Measurements from ENCODE around the gene NTN1.
"Not testable (repeated sequence)": the region's sequence is repeated elsewhere in the genome, so short reads cannot be mapped to it uniquely, and the experiment has no call there.

Gene NTN1

DNA sequence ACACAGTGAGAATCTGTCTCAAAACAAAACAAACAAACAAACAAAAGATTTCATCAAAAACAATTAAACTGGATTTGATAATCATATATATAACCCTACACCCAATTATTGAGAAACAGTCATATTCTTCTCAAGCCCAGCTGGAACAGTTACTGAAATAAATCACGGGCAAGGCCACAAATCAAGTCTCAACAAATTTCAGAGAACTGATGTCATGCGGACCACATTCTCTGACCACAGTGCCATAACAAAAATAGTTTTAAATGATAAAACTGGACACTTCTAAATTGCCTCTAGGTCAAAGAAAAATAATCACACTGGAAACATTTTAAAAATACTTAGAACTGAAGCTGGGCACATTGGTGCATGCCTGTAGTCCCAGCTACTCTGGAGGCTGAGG, 39.9 kb upstream of the NTN1 start:
- no peak for TF ChIP-seq EZH2phosphoT487 (IDR thresholded peaks at IDR 0.05; ENCODE audit: low read depth)
- TF ChIP-seq, protein P1, sequence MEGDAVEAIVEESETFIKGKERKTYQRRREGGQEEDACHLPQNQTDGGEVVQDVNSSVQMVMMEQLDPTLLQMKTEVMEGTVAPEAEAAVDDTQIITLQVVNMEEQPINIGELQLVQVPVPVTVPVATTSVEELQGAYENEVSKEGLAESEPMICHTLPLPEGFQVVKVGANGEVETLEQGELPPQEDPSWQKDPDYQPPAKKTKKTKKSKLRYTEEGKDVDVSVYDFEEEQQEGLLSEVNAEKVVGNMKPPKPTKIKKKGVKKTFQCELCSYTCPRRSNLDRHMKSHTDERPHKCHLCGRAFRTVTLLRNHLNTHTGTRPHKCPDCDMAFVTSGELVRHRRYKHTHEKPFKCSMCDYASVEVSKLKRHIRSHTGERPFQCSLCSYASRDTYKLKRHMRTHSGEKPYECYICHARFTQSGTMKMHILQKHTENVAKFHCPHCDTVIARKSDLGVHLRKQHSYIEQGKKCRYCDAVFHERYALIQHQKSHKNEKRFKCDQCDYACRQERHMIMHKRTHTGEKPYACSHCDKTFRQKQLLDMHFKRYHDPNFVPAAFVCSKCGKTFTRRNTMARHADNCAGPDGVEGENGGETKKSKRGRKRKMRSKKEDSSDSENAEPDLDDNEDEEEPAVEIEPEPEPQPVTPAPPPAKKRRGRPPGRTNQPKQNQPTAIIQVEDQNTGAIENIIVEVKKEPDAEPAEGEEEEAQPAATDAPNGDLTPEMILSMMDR (IDR thresholded peaks at IDR 0.05; ENCODE audit: low read depth, low read length) = no peak
- Histone ChIP-seq H2AFZ (ENCODE audit: low read depth, low read length) (no peak overlapping the region), H3K27me3 (ENCODE audit: low read depth, low read length) (no peaks in the 10 kb centered on the region), H3K36me3 (replicated peaks; ENCODE audit: low read depth, low read length) (no peaks in the 10 kb centered on the region), H3K4me2 (ENCODE audit: low read length) (no peak overlapping the region), H3K79me2 (ENCODE audit: low read length) (no peaks in the 10 kb centered on the region), H3K9ac (ENCODE audit: low read length) (no peak overlapping the region), H3K4me3 (ENCODE audit: low read length) (no peak overlapping the region), H3K27ac (ENCODE audit: low read length) (no peak overlapping the region), H3K4me1 (ENCODE audit: low read length) (peaks cover 29% of the 10 kb centered on the region), H4K20me1 (ENCODE audit: insufficient read depth, low read length) (no peaks in the 10 kb centered on the region), H3K9me3 (ENCODE audit: insufficient read depth, low read length) (no peaks in the 10 kb centered on the region)

DNA sequence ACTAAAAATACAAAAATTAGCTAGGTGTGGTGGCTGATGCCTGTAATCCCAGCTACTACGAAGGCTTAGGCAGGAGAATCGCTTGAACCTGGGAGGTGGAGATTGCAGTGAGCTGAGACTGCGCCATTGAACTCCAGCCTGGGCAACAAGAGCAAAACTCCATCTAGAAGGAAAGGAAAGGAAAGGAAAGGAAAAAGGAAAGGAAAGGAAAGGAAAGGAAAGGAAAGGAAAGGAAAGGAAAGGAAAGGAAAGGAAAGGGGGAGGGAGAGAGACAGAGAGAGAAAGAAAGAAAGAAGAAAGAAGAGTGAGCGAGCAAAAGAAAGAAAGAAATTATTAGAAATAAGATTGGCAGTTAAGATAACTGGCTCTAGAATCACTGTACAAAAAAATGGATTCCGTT, 37.1 kb upstream of the NTN1 start:
- not testable (repeated sequence) for H3K9me3 ChIP-seq (ENCODE audit: insufficient read depth, low read length); H2AFZ ChIP-seq (ENCODE audit: low read depth, low read length); H3K27me3 ChIP-seq (ENCODE audit: low read depth, low read length); H4K20me1 ChIP-seq (ENCODE audit: insufficient read depth, low read length); H3K9ac ChIP-seq (ENCODE audit: low read length); H3K79me2 ChIP-seq (ENCODE audit: low read length); H3K4me3 ChIP-seq (ENCODE audit: low read length); H3K4me2 ChIP-seq (ENCODE audit: low read length); H3K36me3 ChIP-seq (replicated peaks; ENCODE audit: low read depth, low read length); H3K27ac ChIP-seq (ENCODE audit: low read length)
- H3K4me1 ChIP-seq (ENCODE audit: low read length) = peaks cover 29% of the 10 kb centered on the region

DNA sequence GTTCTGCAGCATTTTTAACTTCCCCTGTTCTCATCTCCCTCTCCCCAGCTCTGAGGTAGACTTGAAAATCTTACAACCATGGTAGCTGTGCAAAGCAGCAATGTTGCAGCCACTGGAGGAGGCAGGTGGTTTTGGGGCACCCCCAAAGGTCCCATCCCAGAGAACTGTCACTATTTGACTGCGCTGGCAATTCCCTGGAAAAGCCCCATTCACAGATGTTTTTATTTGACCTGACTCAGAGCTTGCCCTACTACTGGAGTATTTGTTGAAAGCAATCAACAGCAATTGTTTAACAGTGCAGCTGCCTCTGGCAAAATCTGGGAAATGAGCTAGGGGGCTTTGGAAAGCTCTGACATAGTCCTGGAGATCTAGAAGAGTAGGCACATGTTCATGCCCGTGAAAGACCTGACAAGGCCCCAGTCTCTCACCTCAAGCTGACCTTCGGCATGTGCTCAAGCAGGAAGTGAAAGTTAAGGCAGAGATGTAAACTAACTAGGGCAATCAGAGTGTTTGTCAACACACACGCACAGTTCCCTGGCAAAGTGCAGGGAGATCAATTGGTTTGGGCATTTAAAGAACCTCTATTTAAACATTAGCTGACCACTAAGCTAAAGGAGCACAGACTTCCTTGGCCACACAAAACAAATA, 36.1 kb upstream of the NTN1 start:
- Histone ChIP-seq H4K20me1 (ENCODE audit: insufficient read depth, low read length) (no peaks in the 10 kb centered on the region), H3K27ac (ENCODE audit: low read length) (peak overlapping the region; percentile 48), H2AFZ (ENCODE audit: low read depth, low read length) (peak overlapping the region; percentile 73), H3K4me1 (ENCODE audit: low read length) (peaks cover 29% of the 10 kb centered on the region), H3K36me3 (replicated peaks; ENCODE audit: low read depth, low read length) (peaks cover 5% of the 10 kb centered on the region), H3K9ac (ENCODE audit: low read length) (no peak overlapping the region), H3K27me3 (ENCODE audit: low read depth, low read length) (no peaks in the 10 kb centered on the region), H3K4me2 (ENCODE audit: low read length) (peak overlapping the region; percentile 38), H3K79me2 (ENCODE audit: low read length) (no peaks in the 10 kb centered on the region), H3K9me3 (ENCODE audit: insufficient read depth, low read length) (no peaks in the 10 kb centered on the region; the same call in 1 of the 2 replicates), H3K4me3 (ENCODE audit: low read length) (no peak overlapping the region)
- TF ChIP-seq EZH2phosphoT487 (IDR thresholded peaks at IDR 0.05; ENCODE audit: low read depth) = no peak
- TF ChIP-seq, protein P1 (IDR thresholded peaks at IDR 0.05; ENCODE audit: low read depth, low read length) = no peak

DNA sequence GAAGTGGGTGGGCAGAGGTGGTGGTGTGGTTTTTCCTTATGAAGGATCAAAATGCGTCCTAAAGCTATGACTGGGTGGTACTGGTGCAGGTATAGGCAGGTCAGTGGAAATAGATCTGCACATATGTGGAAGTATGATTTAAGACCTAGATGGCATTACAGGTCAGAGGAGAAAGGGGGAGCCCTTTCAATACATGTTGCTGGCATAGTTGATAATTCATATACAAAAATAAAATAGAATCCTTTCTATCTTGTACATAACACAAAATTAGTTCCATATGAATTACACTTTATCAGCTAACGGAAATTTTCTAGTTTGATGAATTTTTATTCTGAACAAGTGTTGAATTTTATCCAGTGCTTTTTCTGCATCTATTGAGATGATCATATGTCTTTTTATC, 35.0 kb upstream of the NTN1 start:
- Histone ChIP-seq H3K4me1 (ENCODE audit: low read length) (peaks cover 29% of the 10 kb centered on the region), H3K9me3 (ENCODE audit: insufficient read depth, low read length) (no peaks in the 10 kb centered on the region; the same call in 1 of the 2 replicates), H4K20me1 (ENCODE audit: insufficient read depth, low read length) (no peaks in the 10 kb centered on the region), H2AFZ (ENCODE audit: low read depth, low read length) (no peak overlapping the region), H3K27me3 (ENCODE audit: low read depth, low read length) (no peaks in the 10 kb centered on the region), H3K27ac (ENCODE audit: low read length) (0 out of 2 replicates have a peak overlapping the region, but pooled peaks have one; percentile 48), H3K4me2 (ENCODE audit: low read length) (no peak overlapping the region), H3K79me2 (ENCODE audit: low read length) (no peaks in the 10 kb centered on the region), H3K36me3 (replicated peaks; ENCODE audit: low read depth, low read length) (peaks cover 5% of the 10 kb centered on the region), H3K4me3 (ENCODE audit: low read length) (no peak overlapping the region), H3K9ac (ENCODE audit: low read length) (no peak overlapping the region)
- no peak for TF ChIP-seq EZH2phosphoT487 (IDR thresholded peaks at IDR 0.05; ENCODE audit: low read depth)
- TF ChIP-seq, protein P1 (IDR thresholded peaks at IDR 0.05; ENCODE audit: low read depth, low read length) = peak; percentile 35

DNA sequence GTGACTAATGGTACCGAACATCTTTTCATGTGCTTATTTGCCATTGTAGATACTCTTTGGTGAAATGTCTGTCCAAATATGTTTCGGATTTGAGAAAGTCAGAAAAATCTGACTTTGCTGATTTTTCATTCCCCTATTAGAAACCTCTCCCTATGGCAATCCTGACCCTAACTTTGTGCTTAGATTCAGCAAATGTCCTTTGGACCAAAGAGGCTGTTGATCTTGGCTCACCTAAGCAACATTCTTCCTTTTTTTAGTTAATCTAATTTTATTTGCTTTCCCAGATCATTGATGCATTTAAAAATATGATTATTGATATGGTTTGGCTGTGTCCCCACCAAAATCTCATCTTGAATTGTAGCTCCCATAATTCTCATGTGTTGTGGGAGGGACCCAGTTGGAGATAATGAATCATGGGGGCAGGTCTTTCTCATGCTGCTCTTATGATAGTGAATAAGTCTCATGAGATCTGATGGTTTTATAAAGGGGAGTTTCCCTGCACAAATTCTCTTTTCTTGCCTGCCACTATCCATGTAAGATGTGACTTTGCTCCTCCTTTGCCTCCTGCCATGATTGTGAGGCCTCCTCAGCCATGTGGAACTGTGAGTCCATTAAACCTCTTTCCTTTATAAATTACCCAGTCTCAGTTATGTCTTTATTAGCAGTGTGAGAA, 32.9 kb upstream of the NTN1 start:
- not testable (repeated sequence) for H3K9ac ChIP-seq (ENCODE audit: low read length)

More for the DNA sequence above, 32.9 kb upstream of the NTN1 start:
- peaks cover 32% of the 10 kb centered on the region for H3K4me1 ChIP-seq (ENCODE audit: low read length)
- H3K9me3 ChIP-seq (ENCODE audit: insufficient read depth, low read length); H3K79me2 ChIP-seq (ENCODE audit: low read length); H3K36me3 ChIP-seq (replicated peaks; ENCODE audit: low read depth, low read length); H3K4me3 ChIP-seq (ENCODE audit: low read length); H3K27ac ChIP-seq (ENCODE audit: low read length); H4K20me1 ChIP-seq (ENCODE audit: insufficient read depth, low read length); H3K27me3 ChIP-seq (ENCODE audit: low read depth, low read length); H2AFZ ChIP-seq (ENCODE audit: low read depth, low read length); H3K4me2 ChIP-seq (ENCODE audit: low read length): not testable (repeated sequence)

All from OCI-LY3 (cell line).